IgD-negative memory B cell (primary cell): ENCODE data around the gene CBX5. TPM values are rescaled to one million over a fixed set of nuclear protein-coding genes. Genes with fewer than 3 reads are reported as not detected.

ENCODE experiments used
- polyA plus RNA-seq: library from polyadenylated mRNA; unstranded; fragments of 300-500 nt; fragmentation: Illumina TruSeq; gene quantifications from one replicate; pipeline ENCODE4 v1.2.3, GENCODE V29; 2021

CBX5 gene
- polyA plus RNA-seq, 1 donor from 2014 or later: 20.6 TPM

Other genes with a start within 250 kb of the CBX5 start
- gene HOXC5, start 247.1 kb downstream of the CBX5 start, polyA plus RNA-seq: not detected
- gene HOXC4, start 226.3 kb downstream of the CBX5 start, polyA plus RNA-seq: 2.3 TPM
- gene SMUG1, start 91.1 kb downstream of the CBX5 start, polyA plus RNA-seq: 32.3 TPM
- 748 TPM for gene HNRNPA1, start 604 bp upstream of the CBX5 start, polyA plus RNA-seq
- gene NFE2, start 20.9 kb upstream of the CBX5 start, polyA plus RNA-seq: 0.44 TPM
- 135 TPM for gene COPZ1, start 45.0 kb upstream of the CBX5 start, polyA plus RNA-seq
- gene GPR84, start 84.4 kb upstream of the CBX5 start, polyA plus RNA-seq: not detected
- 4.2 TPM for gene ZNF385A, start 104.6 kb upstream of the CBX5 start, polyA plus RNA-seq
- gene ITGA5, start 139.1 kb upstream of the CBX5 start, polyA plus RNA-seq: 1.6 TPM
- 17.5 TPM for gene GTSF1, start 193.5 kb upstream of the CBX5 start, polyA plus RNA-seq
- gene NCKAP1L, start 217.6 kb upstream of the CBX5 start, polyA plus RNA-seq: 105 TPM